IMR-90 (cell line): ENCODE results near the gene SIDT1. TPM values are rescaled to one million over a fixed set of nuclear protein-coding genes. Genes with fewer than 3 reads are reported as not detected.

Experiments used
- ATAC-seq: fragments of 200-7000 bp; cut with Tn5 transposase; 2 replicates; pipeline ENCODE4 v1.9.1; 2020; ENCODE audit warnings: low read depth, mild to moderate bottlenecking, moderate library complexity
- BruUV-seq: library from RNA; stranded (reverse); fragments of 400-500 nt; replicated peaks from 2 replicates; lab custom pipeline; 2021; lab: Mats Ljungman, UMichigan
- CTCF ChIA-PET: fragments of 300-600 bp; formaldehyde crosslinking; extraction: SDS; loops from one replicate; lab custom pipeline; 2021; ENCODE audit warnings: antibody characterized with exemption; lab: Yijun Ruan, JAX
- POLR2A ChIA-PET: fragments of 300-600 bp; sonication (Branson Sonifier 250); formaldehyde crosslinking; loops from one replicate; lab custom pipeline; 2022; ENCODE audit warnings: antibody characterized with exemption; ENCODE audit not compliant: unreplicated experiment; lab: Charles Lee
- DNase-seq: peaks from one replicate; pipeline ENCODE4 v3.0.0; 2013
- H2AFZ ChIP-seq: replicated peaks from 2 replicates; pipeline ENCODE3; 2013; ENCODE audit warnings: low read length, mild to moderate bottlenecking; ENCODE audit not compliant: poor library complexity
- H2AK5ac ChIP-seq: 2 replicates; pipeline ENCODE4 v1.6.1; 2013; ENCODE audit warnings: low read depth, low read length, inconsistent platforms
- H2AK9ac ChIP-seq: replicated peaks from 2 replicates; pipeline ENCODE3; 2013; ENCODE audit warnings: mild to moderate bottlenecking, low read depth, low read length, moderate library complexity; ENCODE audit not compliant: poor library complexity
- H2BK120ac ChIP-seq: 2 replicates; pipeline ENCODE4 v1.6.1; 2013; ENCODE audit warnings: low read depth, low read length, inconsistent platforms
- H2BK15ac ChIP-seq: 3 replicates; pipeline ENCODE4 v1.6.1; 2013; ENCODE audit warnings: low read depth, low read length, inconsistent platforms
- H2BK20ac ChIP-seq: 2 replicates; pipeline ENCODE4 v1.6.1; 2013; ENCODE audit warnings: low read depth, mild to moderate bottlenecking, inconsistent platforms, low read length, moderate library complexity
- H2BK5ac ChIP-seq: 2 replicates; pipeline ENCODE4 v1.6.1; 2013; ENCODE audit warnings: mild to moderate bottlenecking, low read depth, low read length, inconsistent platforms; ENCODE audit not compliant: poor library complexity, severe bottlenecking
- H3K14ac ChIP-seq: replicated peaks from 2 replicates; pipeline ENCODE4 v1.6.1; 2013; ENCODE audit warnings: low read depth, low read length, inconsistent platforms
- H3K18ac ChIP-seq: 2 replicates; pipeline ENCODE4 v1.6.1; 2013; ENCODE audit warnings: low read depth, low read length, control low read depth
- H3K23ac ChIP-seq: 2 replicates; pipeline ENCODE4 v1.6.1; 2013; ENCODE audit warnings: low read depth, low read length, inconsistent platforms
- H3K27ac ChIP-seq: 2 replicates; pipeline ENCODE4 v1.5.1; 2013; ENCODE audit warnings: mild to moderate bottlenecking, control low read depth, low read length; ENCODE audit not compliant: insufficient read depth
- H3K27me3 ChIP-seq: 2 replicates; pipeline ENCODE4 v1.6.1; 2013; ENCODE audit warnings: low read length; ENCODE audit not compliant: control insufficient read depth, insufficient read depth
- H3K36me3 ChIP-seq: 2 replicates; pipeline ENCODE4 v1.6.1; 2013; ENCODE audit warnings: low read length, mixed read lengths; ENCODE audit not compliant: control insufficient read depth, insufficient read depth
- H3K4ac ChIP-seq: 2 replicates; pipeline ENCODE4 v1.6.1; 2013; ENCODE audit warnings: low read depth, low read length, inconsistent platforms
- H3K4me1 ChIP-seq: 2 replicates; pipeline ENCODE4 v1.6.1; 2013; ENCODE audit warnings: low read length, mixed read lengths; ENCODE audit not compliant: control insufficient read depth, insufficient read depth
- H3K4me2 ChIP-seq: 2 replicates; pipeline ENCODE4 v1.6.1; 2013; ENCODE audit warnings: low read depth, mild to moderate bottlenecking, control low read depth, low read length, moderate library complexity
- H3K4me3 ChIP-seq: 2 replicates; pipeline ENCODE4 v1.5.1; 2013; ENCODE audit warnings: low read depth, mild to moderate bottlenecking, control low read depth, low read length, moderate library complexity; ENCODE audit not compliant: insufficient read depth
- H3K56ac ChIP-seq: 2 replicates; pipeline ENCODE4 v1.6.1; 2013; ENCODE audit warnings: low read length, inconsistent platforms; ENCODE audit not compliant: insufficient read depth; ENCODE audit errors: extremely low read depth
- H3K79me1 ChIP-seq, 2 experiments: 2 replicates each; pipeline ENCODE4 v1.6.1; 2013; ENCODE audit warnings: low read length in 2 of 2, inconsistent platforms in 1 of 2, low read depth in 1 of 2
- H3K9ac ChIP-seq: 2 replicates; pipeline ENCODE4 v1.6.1; 2013; ENCODE audit warnings: low read depth, low read length, control low read depth
- H3K9me1 ChIP-seq: 2 replicates; pipeline ENCODE4 v1.6.1; 2013; ENCODE audit warnings: low read length, inconsistent platforms; ENCODE audit not compliant: insufficient read depth
- H3K9me3 ChIP-seq: 2 replicates; pipeline ENCODE4 v1.6.1; 2013; ENCODE audit warnings: low read length; ENCODE audit not compliant: control insufficient read depth, insufficient read depth
- H4K20me1 ChIP-seq: 2 replicates; pipeline ENCODE4 v1.6.1; 2013; ENCODE audit warnings: low read length, inconsistent platforms; ENCODE audit not compliant: insufficient read depth
- H4K5ac ChIP-seq: 2 replicates; pipeline ENCODE4 v1.6.1; 2013; ENCODE audit warnings: mild to moderate bottlenecking, low read depth, low read length, control low read depth
- H4K8ac ChIP-seq, 2 experiments: 2 replicates each; pipeline ENCODE4 v1.6.1; 2013; ENCODE audit warnings: low read depth in 2 of 2, low read length in 2 of 2, control low read depth in 1 of 2, inconsistent platforms in 1 of 2
- H4K91ac ChIP-seq: 2 replicates; pipeline ENCODE4 v1.6.1; 2013; ENCODE audit warnings: low read depth, low read length, inconsistent platforms; ENCODE audit not compliant: insufficient read depth
- FOS ChIP-seq: fragments of 150-350 bp; IDR thresholded peaks from 2 replicates; pipeline ENCODE4 v1.6.1; 2016; ENCODE audit warnings: low read depth, low read length
- MAZ ChIP-seq: IDR thresholded peaks from 2 replicates; pipeline ENCODE4 v1.6.1; 2012; ENCODE audit warnings: low read depth, mild to moderate bottlenecking, low read length, improper control_type of control experiment, moderate library complexity, borderline replicate concordance
- NFE2L2 ChIP-seq: fragments of 150-350 bp; IDR thresholded peaks from 2 replicates; pipeline ENCODE4 v1.6.1; 2016; ENCODE audit warnings: low read depth, mild to moderate bottlenecking, low read length
- POLR2A ChIP-seq: IDR thresholded peaks from 2 replicates; pipeline ENCODE4 v1.6.1; 2012; ENCODE audit warnings: mild to moderate bottlenecking, low read depth, low read length
- RAD21 ChIP-seq: IDR thresholded peaks from 2 replicates; pipeline ENCODE4 v1.6.1; 2012; ENCODE audit warnings: low read length, improper control_type of control experiment
- SMC3 ChIP-seq: fragments of 150-350 bp; IDR thresholded peaks from 2 replicates; pipeline ENCODE4 v1.6.1; 2016; ENCODE audit warnings: low read depth, mild to moderate bottlenecking, antibody characterized with exemption, low read length, moderate library complexity
- WGBS, 2 experiments: methylation state at CpG; one replicate each; pipeline versions ENCODE4 v1.1.5 to v1.1.7; 2013; ENCODE audit warnings: missing lambda C conversion rate in 2 of 2; ENCODE audit not compliant: insufficient read length in 1 of 2; ENCODE audit errors: extremely low coverage in 2 of 2; 5-methylcytosine and 5-hydroxymethylcytosine counted together
- dilution Hi-C: fragments of 300-500 bp; cut with HindIII; formaldehyde crosslinking; loops from one replicate; pipeline ENCODE4 v1.14.3; 2018; ENCODE audit warnings: low sequenced_read_pairs; ENCODE audit not compliant: unreplicated experiment
- in situ Hi-C: fragments of 300-500 bp; cut with MboI; formaldehyde crosslinking; loops from 3 replicates; pipeline ENCODE4 v1.14.3; 2019; ENCODE audit warnings: low sequenced_read_pairs, inconsistent platforms, mixed read lengths
- intact Hi-C: fragments of 100-400 bp; cut with micrococcal nuclease; formaldehyde crosslinking; loops from 2 replicates; pipeline ENCODE4 v1.10.0; 2022
- polyA plus RNA-seq, 3 experiments: library from polyadenylated mRNA; depleted of rRNA; stranded (reverse); fragments of >200 nt; gene quantifications; 2 replicates each; pipeline ENCODE4 v1.2.3, GENCODE V29; 2012; ENCODE audit warnings: low replicate concordance in 1 of 3
- total RNA-seq: library from RNA; depleted of rRNA; stranded (reverse); fragments of >200 nt; gene quantifications from 2 replicates; pipeline ENCODE4 v1.2.3, GENCODE V29; 2012

SIDT1 gene
- total and polyA plus RNA-seq, 2 of the 4 experiments (the other 2 are of a cell fraction): not detected

DNA sequence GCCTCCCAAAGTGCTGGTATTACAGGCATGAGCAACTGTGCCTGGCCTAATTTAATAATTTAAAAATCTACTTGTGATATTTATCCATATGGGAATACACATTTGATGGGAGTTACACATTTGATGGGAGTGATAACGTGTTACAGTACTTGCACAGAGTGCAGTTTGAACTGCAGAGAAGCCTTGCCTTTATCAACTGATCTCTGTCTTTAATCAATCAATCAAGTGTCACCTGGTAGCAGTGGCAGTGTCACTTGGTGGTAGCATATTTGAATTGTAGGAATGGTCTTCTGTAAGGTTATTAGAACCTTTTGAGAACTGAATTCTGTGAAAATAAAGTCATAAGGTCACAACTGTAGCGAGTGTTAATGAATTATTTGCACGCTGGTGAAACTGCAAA, 37.8 kb downstream of the SIDT1 start:
- no peak overlapping the region for H3K9ac ChIP-seq
- H2BK120ac ChIP-seq: no peak overlapping the region
- H3K36me3 ChIP-seq: no peaks in the 10 kb centered on the region
- dilution Hi-C loops (no loop called here), in situ Hi-C loops (no loop called here), intact Hi-C loops (loop anchor here (10.0 kb wide), 1 partner anchor 515 kb away; no protein-coding TSS in a partner anchor)
- POLR2A ChIA-PET: no interaction called here
- H2BK5ac ChIP-seq: no peak overlapping the region
- H3K56ac ChIP-seq: no peak overlapping the region
- H3K9me1 ChIP-seq: no peaks in the 10 kb centered on the region
- no CpG with 5 or more reads among the region's 3 CpGs for WGBS, 2 experiments
- H4K5ac ChIP-seq: no peak overlapping the region
- BruUV-seq: no TSS peak
- no peak overlapping the region for H3K14ac ChIP-seq
- TF ChIP-seq MAZ: no peak
- TF ChIP-seq FOS: no peak
- TF ChIP-seq SMC3: no peak
- no peak for TF ChIP-seq POLR2A
- no peak for TF ChIP-seq RAD21
- no peak for TF ChIP-seq NFE2L2
- peaks cover 30% of the 10 kb centered on the region for H3K27me3 ChIP-seq
- no peak overlapping the region for H2AK5ac ChIP-seq
- no peaks in the 10 kb centered on the region for H3K79me1 ChIP-seq
- H3K4ac ChIP-seq: no peak overlapping the region
- H4K91ac ChIP-seq: no peak overlapping the region
- no peak overlapping the region for H4K8ac ChIP-seq
- CTCF ChIA-PET: no interaction called here
- H2BK20ac ChIP-seq: no peak overlapping the region
- no peak overlapping the region for H3K23ac ChIP-seq
- no peak overlapping the region for H3K4me3 ChIP-seq
- no peak overlapping the region for H2BK15ac ChIP-seq
- no peak for DNase-seq
- H3K18ac ChIP-seq: no peak overlapping the region
- H3K4me2 ChIP-seq: no peak overlapping the region
- H3K27ac ChIP-seq: no peak overlapping the region
- no peaks in the 10 kb centered on the region for H4K20me1 ChIP-seq
- no peak overlapping the region for H2AFZ ChIP-seq
- no peaks in the 10 kb centered on the region for H3K9me3 ChIP-seq
- H2AK9ac ChIP-seq: no peak overlapping the region
- ATAC-seq: no peak
- no peaks in the 10 kb centered on the region for H3K4me1 ChIP-seq
